H1 (cell line): ENCODE results near the gene KIF21A. TPM values are rescaled to one million over a fixed set of nuclear protein-coding genes. Genes with fewer than 3 reads are reported as not detected.

Source experiments
- CTCF ChIA-PET: fragments of 300-600 bp; sonication (Branson Sonifier 250); formaldehyde crosslinking; loops from one replicate; lab custom pipeline; 2021; ENCODE audit not compliant: partially characterized antibody; lab: Charles Lee
- POLR2A ChIA-PET: fragments of 300-600 bp; sonication (Branson Sonifier 250); formaldehyde crosslinking; loops from one replicate; lab custom pipeline; 2021; ENCODE audit warnings: inconsistent platforms; ENCODE audit not compliant: partially characterized antibody; lab: Charles Lee
- DNase-seq, 2 experiments: peaks; one replicate each; pipeline versions ENCODE4 v3.0.0 to v3.0.0-alpha.2; 2010 to 2022; ENCODE audit warnings: low spot score in 2 of 2, low read depth in 1 of 2, mixed read lengths in 1 of 2
- FAIRE-seq: peaks from 2 replicates; lab custom pipeline; 2011; peaks lifted over from hg19 to GRCh38; lab: Jason Lieb, UNC
- H2AFZ ChIP-seq: 2 replicates; pipeline ENCODE4 v1.8.1; 2012; ENCODE audit warnings: low read length, inconsistent platforms
- H2AK5ac ChIP-seq: 2 replicates; pipeline ENCODE4 v1.6.1; 2013; ENCODE audit warnings: low read depth, low read length
- H2BK120ac ChIP-seq: replicated peaks from 2 replicates; pipeline ENCODE3; 2013; ENCODE audit warnings: low read depth, low read length, inconsistent platforms
- H2BK12ac ChIP-seq: 2 replicates; pipeline ENCODE4 v1.6.1; 2013; ENCODE audit warnings: low read depth, low read length
- H2BK15ac ChIP-seq: 2 replicates; pipeline ENCODE4 v1.6.1; 2013; ENCODE audit warnings: low read length
- H2BK20ac ChIP-seq: 2 replicates; pipeline ENCODE4 v1.6.1; 2013; ENCODE audit warnings: low read length
- H2BK5ac ChIP-seq: 2 replicates; pipeline ENCODE4 v1.6.1; 2013; ENCODE audit warnings: low read depth, low read length
- H3K14ac ChIP-seq: 2 replicates; pipeline ENCODE4 v1.6.1; 2013; ENCODE audit warnings: inconsistent platforms; ENCODE audit not compliant: insufficient read length
- H3K18ac ChIP-seq: 2 replicates; pipeline ENCODE4 v1.6.1; 2013; ENCODE audit warnings: low read length; ENCODE audit errors: extremely low read depth
- H3K23ac ChIP-seq: 2 replicates; pipeline ENCODE4 v1.6.1; 2013; ENCODE audit warnings: inconsistent platforms; ENCODE audit not compliant: insufficient read length
- H3K23me2 ChIP-seq: 2 replicates; pipeline ENCODE4 v1.6.1; 2013; ENCODE audit warnings: low read depth, low read length
- H3K27ac ChIP-seq: 2 replicates; pipeline ENCODE4 v1.6.1; 2011; ENCODE audit warnings: low read depth, low read length, inconsistent platforms
- H3K27me3 ChIP-seq, 4 experiments: replicated peaks in 1 of 4; 1 replicate in 1 of 4; 2 replicates in 3 of 4; pipeline versions ENCODE4 v1.6.1 to v1.8.1; 2011 to 2013; ENCODE audit warnings: low read length in 3 of 4, mild to moderate bottlenecking in 3 of 4, inconsistent platforms in 2 of 4, mixed read lengths in 2 of 4, moderate library complexity in 1 of 4; ENCODE audit not compliant: control insufficient read depth in 3 of 4, insufficient read depth in 3 of 4; ENCODE audit errors: extremely low read depth in 1 of 4
- H3K36me3 ChIP-seq, 4 experiments: 2 replicates each; pipeline versions ENCODE4 v1.6.1 to v1.8.1; 2011 to 2013; ENCODE audit warnings: mild to moderate bottlenecking in 4 of 4, low read length in 3 of 4, moderate library complexity in 2 of 4, control low read depth in 1 of 4, inconsistent platforms in 1 of 4; ENCODE audit not compliant: insufficient read depth in 4 of 4, control insufficient read depth in 2 of 4
- H3K4ac ChIP-seq: replicated peaks from 2 replicates; pipeline ENCODE3; 2013; ENCODE audit warnings: low read length, low read depth, mixed read lengths, inconsistent platforms; ENCODE audit not compliant: insufficient read length
- H3K4me1 ChIP-seq, 4 experiments: replicated peaks in 1 of 4; 1 replicate in 1 of 4; 2 replicates in 3 of 4; pipeline versions ENCODE4 v1.6.1 to v1.8.1; 2011 to 2013; ENCODE audit warnings: low read length in 3 of 4, inconsistent platforms in 2 of 4, mixed read lengths in 1 of 4; ENCODE audit not compliant: insufficient read depth in 4 of 4, control insufficient read depth in 3 of 4
- H3K4me2 ChIP-seq, 2 experiments: 2 replicates each; pipeline versions ENCODE4 v1.6.1 to v1.8.1; 2011 to 2013; ENCODE audit warnings: low read depth in 2 of 2, low read length in 2 of 2, control low read depth in 1 of 2, inconsistent platforms in 1 of 2, mild to moderate bottlenecking in 1 of 2; ENCODE audit not compliant: insufficient read depth in 1 of 2
- H3K4me3 ChIP-seq, 4 experiments: fragments of 200-600, 300-600 bp in 1 of 4; sonication (generic), shearing (Covaris generic), sonication (Bioruptor Twin) in 1 of 4; 2 replicates each; pipeline versions ENCODE4 v1.5.1 to v1.8.1; 2011 to 2016; ENCODE audit warnings: low read length in 4 of 4, low read depth in 3 of 4, control low read depth in 2 of 4, inconsistent platforms in 2 of 4, mild to moderate bottlenecking in 2 of 4, mixed read lengths in 1 of 4, moderate library complexity in 1 of 4; ENCODE audit not compliant: insufficient read depth in 2 of 4; ENCODE audit errors: extremely low read depth in 1 of 4
- H3K56ac ChIP-seq: replicated peaks from 2 replicates; pipeline ENCODE3; 2013; ENCODE audit warnings: low read depth, mild to moderate bottlenecking, mixed read lengths, low read length, inconsistent platforms; ENCODE audit not compliant: insufficient read length
- H3K79me1 ChIP-seq: 2 replicates; pipeline ENCODE4 v1.6.1; 2013; ENCODE audit warnings: low read depth, low read length, control low read depth
- H3K79me2 ChIP-seq, 2 experiments: 2 replicates each; pipeline versions ENCODE4 v1.6.1 to v1.8.1; 2012 to 2013; ENCODE audit warnings: low read length in 2 of 2, mild to moderate bottlenecking in 2 of 2, inconsistent platforms in 1 of 2; ENCODE audit not compliant: insufficient read depth in 2 of 2, control insufficient read depth in 1 of 2
- H3K9ac ChIP-seq, 4 experiments: replicated peaks in 1 of 4; 1 replicate in 1 of 4; 2 replicates in 3 of 4; pipeline versions ENCODE4 v1.6.1 to v1.8.1; 2011 to 2013; ENCODE audit warnings: low read depth in 3 of 4, low read length in 3 of 4, control low read depth in 2 of 4, mild to moderate bottlenecking in 2 of 4, moderate library complexity in 2 of 4, inconsistent platforms in 1 of 4; ENCODE audit errors: extremely low read depth in 1 of 4
- H3K9me3 ChIP-seq, 2 experiments: 2 replicates each; pipeline versions ENCODE4 v1.6.1 to v1.8.1; 2012 to 2013; ENCODE audit warnings: mild to moderate bottlenecking in 2 of 2, moderate library complexity in 2 of 2, control low read depth in 1 of 2, inconsistent platforms in 1 of 2, low read depth in 1 of 2, low read length in 1 of 2, mixed read lengths in 1 of 2; ENCODE audit not compliant: insufficient read depth in 2 of 2
- H4K20me1 ChIP-seq, 2 experiments: replicated peaks in 1 of 2; 2 replicates each; pipeline versions ENCODE3 to v1.8.1; 2011 to 2013; ENCODE audit warnings: inconsistent platforms in 2 of 2, low read length in 2 of 2, mild to moderate bottlenecking in 1 of 2; ENCODE audit not compliant: insufficient read depth in 2 of 2, control insufficient read depth in 1 of 2
- H4K5ac ChIP-seq: 2 replicates; pipeline ENCODE4 v1.6.1; 2013; ENCODE audit warnings: low read length, low read depth, mixed read lengths, inconsistent platforms; ENCODE audit not compliant: insufficient read length
- H4K8ac ChIP-seq: 2 replicates; pipeline ENCODE4 v1.8.0; 2013; ENCODE audit warnings: mild to moderate bottlenecking, moderate library complexity, low read length, inconsistent platforms; ENCODE audit not compliant: insufficient read depth; ENCODE audit errors: extremely low read depth
- H4K91ac ChIP-seq: replicated peaks from 2 replicates; pipeline ENCODE3; 2013; ENCODE audit warnings: low read length, mixed read lengths, inconsistent platforms; ENCODE audit not compliant: insufficient read length
- ATF2 ChIP-seq: IDR thresholded peaks from 2 replicates; pipeline ENCODE4 v1.6.1; 2012; ENCODE audit warnings: low read length, inconsistent platforms
- CEBPB ChIP-seq: IDR thresholded peaks from 2 replicates; pipeline ENCODE4 v1.6.1; 2012; ENCODE audit warnings: low read depth, low read length
- CTCF ChIP-seq, 3 experiments: IDR thresholded peaks; 1 replicate in 2 of 3; 2 replicates in 1 of 3; pipeline versions ENCODE4 v1.5.1 to v1.6.1; 2011; ENCODE audit warnings: low read length in 3 of 3, mild to moderate bottlenecking in 3 of 3, inconsistent platforms in 2 of 3, low read depth in 1 of 3, moderate library complexity in 1 of 3; ENCODE audit not compliant: insufficient read depth in 1 of 3; ENCODE audit errors: control extremely low read depth in 1 of 3
- JUND ChIP-seq: IDR thresholded peaks from 2 replicates; pipeline ENCODE4 v1.6.1; 2011; ENCODE audit warnings: mild to moderate bottlenecking, improper control_type of control experiment, low read length
- MAFK ChIP-seq: IDR thresholded peaks from 2 replicates; pipeline ENCODE4 v1.6.1; 2012; ENCODE audit warnings: low read depth, mild to moderate bottlenecking, improper control_type of control experiment, low read length
- RNF2 ChIP-seq: fragments of 200-900, 300-1000 bp; sonication (generic); IDR thresholded peaks from 2 replicates; pipeline ENCODE4 v1.7.1; 2016; ENCODE audit warnings: borderline replicate concordance, low read depth, mild to moderate bottlenecking, antibody characterized with exemption, low read length; ENCODE audit not compliant: poor library complexity, severe bottlenecking; ENCODE audit errors: missing control alignments
- SIRT6 ChIP-seq: IDR thresholded peaks from one replicate; pipeline ENCODE4 v1.7.1; 2012; ENCODE audit warnings: low read length, inconsistent platforms
- SP1 ChIP-seq: IDR thresholded peaks from 2 replicates; pipeline ENCODE4 v1.6.1; 2011; ENCODE audit warnings: low read depth, low read length
- SP4 ChIP-seq: IDR thresholded peaks from 2 replicates; pipeline ENCODE4 v1.6.1; 2012; ENCODE audit warnings: low read length, inconsistent platforms
- TAF1 ChIP-seq: IDR thresholded peaks from 2 replicates; pipeline ENCODE4 v1.6.1; 2011; ENCODE audit warnings: mild to moderate bottlenecking, low read depth, low read length
- TBP ChIP-seq: IDR thresholded peaks from 2 replicates; pipeline ENCODE4 v1.6.1; 2011; ENCODE audit warnings: low read depth, low read length, improper control_type of control experiment
- WGBS, 2 experiments: shearing (Covaris generic) in 1 of 2; methylation state at CpG; one replicate each; pipeline versions ENCODE4 v1.1.6 to v1.1.7; 2013 to 2015; ENCODE audit warnings: low lambda C conversion rate in 2 of 2, mixed read lengths in 2 of 2, inconsistent platforms in 1 of 2, low coverage in 1 of 2, missing lambda C conversion rate in 1 of 2; ENCODE audit not compliant: insufficient replicate concordance in 2 of 2, insufficient coverage in 1 of 2, insufficient read length in 1 of 2; ENCODE audit errors: extremely low coverage in 1 of 2, missing lambda C conversion rate in 1 of 2; 5-methylcytosine and 5-hydroxymethylcytosine counted together
- polyA plus RNA-seq, 7 experiments: library from polyadenylated mRNA; depleted of rRNA in 3 of 7; stranded (reverse) in 5 of 7; unstranded in 2 of 7; fragments of >200 nt in 5 of 7; fragments of 200-250 nt in 2 of 7; gene quantifications; 1 replicate in 5 of 7; 2 replicates in 1 of 7; 4 replicates in 1 of 7; pipeline versions ENCODE4 v1.2.1 to v1.2.3, GENCODE V29; 2011 to 2013; ENCODE audit warnings: missing spikeins in 2 of 7, mixed read lengths in 2 of 7
- total RNA-seq: library from RNA; stranded (reverse); fragmentation: NEBNext Ultra II Directional; extraction: Animal tissue kit (Norgen Biotek cat#: 25700); gene quantifications from 2 replicates; pipeline ENCODE4 v1.2.1, GENCODE V29; 2021

KIF21A gene
- total and polyA plus RNA-seq, 2 of the 8 experiments (the other 6 are each of a cell fraction or from before 2014, with no cell fraction given), result 10.0 to 26.0 TPM

GRCh38 chr12:39405580-39405979 is 37.3 kb downstream of the KIF21A start:
- Histone ChIP-seq H2AFZ (no peak overlapping the region), H3K9me3 (no peaks in the 10 kb centered on the region), H3K27ac (no peak overlapping the region), H2BK5ac (no peak overlapping the region), H2BK120ac (no peak overlapping the region), H2BK20ac (no peak overlapping the region), H3K9ac (no peak overlapping the region), H3K4me3 (no peak overlapping the region), H3K18ac (no peak overlapping the region), H3K79me1 (no peaks in the 10 kb centered on the region), H3K14ac (no peak overlapping the region), H3K27me3 (no peaks in the 10 kb centered on the region), H3K56ac (no peak overlapping the region), H3K4ac (no peak overlapping the region), H4K8ac (no peak overlapping the region), H3K4me1 (peaks cover 0 to 4% (median 2%) of the 10 kb centered on the region in 4 experiments; a peak in 3 of 7 replicates), H3K36me3 (no peaks in the 10 kb centered on the region), H2AK5ac (no peak overlapping the region), H3K23me2 (no peaks in the 10 kb centered on the region), H4K5ac (no peak overlapping the region), H4K91ac (no peak overlapping the region), H4K20me1 (no peaks in the 10 kb centered on the region), H3K23ac (no peak overlapping the region), H3K79me2 (peaks cover 0 to 22% of the 10 kb centered on the region in 2 experiments; a peak in 2 of 4 replicates), H2BK15ac (no peak overlapping the region), H2BK12ac (no peak overlapping the region), H3K4me2 (no peak overlapping the region)
- POLR2A ChIA-PET, result no interaction called here
- WGBS, 2 experiments, result 94% methylated on average over 3 of the region's 3 CpGs; no CpG with 5 or more reads in 1 of the 2 experiments
- FAIRE-seq (no peak), DNase-seq (no peak)
- CTCF ChIA-PET, result interaction anchor here (1.1 to 1.4 kb wide), 2 partner anchors 11 to 30 kb away, joined by 3 to 4 read pairs; no protein-coding TSS in a partner anchor
- TF ChIP-seq ATF2 (no peak), SP4 (no peak), CTCF (IDR thresholded peaks at IDR 0.05; ENCODE audit: control extremely low read depth in 1 of 3, insufficient read depth in 1 of 3, low read depth in 1 of 3, low read length in 3 of 3) (no peak), JUND (no peak), SIRT6 (no peak), SP1 (no peak), MAFK (no peak), CEBPB (no peak), TBP (no peak), TAF1 (no peak), RNF2 (no peak)
